ENCODE results near the gene GDI1. TPM values are rescaled to one million over a fixed set of nuclear protein-coding genes. Genes with fewer than 3 reads are reported as not detected.
"Not testable (repeated sequence)": the region's sequence is repeated elsewhere in the genome, so short reads cannot be mapped to it uniquely, and the experiment has no call there.

Gene GDI1
- polyA plus RNA-seq, 1 donor (not counting 4 experiments of a cell fraction or from before 2014, with no cell fraction given) = 61.8 TPM

- peaks cover 2% of the 10 kb centered on the region for H3K4me1 ChIP-seq (ENCODE audit: control insufficient read depth, extremely low read depth, insufficient read depth, low read length)
- H3K9me1 ChIP-seq (ENCODE audit: control insufficient read depth, extremely low read depth, insufficient read depth, low read length) = no peaks in the 10 kb centered on the region
- H3K79me2 ChIP-seq (ENCODE audit: control insufficient read depth, insufficient read depth, low read length) = peaks cover 13% of the 10 kb centered on the region
- no peaks in the 10 kb centered on the region for H4K20me1 ChIP-seq (ENCODE audit: control insufficient read depth, extremely low read depth, insufficient read depth, low read length)
- DNase-seq (ENCODE audit: low read depth, low spot score) (no peak), FAIRE-seq (no peak)
- H3K9ac ChIP-seq (ENCODE audit: control insufficient read depth, extremely low read depth, insufficient read depth, low read length) = peak overlapping the region; percentile 98
- H3K27ac ChIP-seq (ENCODE audit: control insufficient read depth, insufficient read depth, low read length) = peak overlapping the region; percentile 92
- H3K27me3 ChIP-seq (ENCODE audit: control insufficient read depth, extremely low read depth, insufficient read depth, low read length) = no peaks in the 10 kb centered on the region
- peak overlapping the region; percentile 83 for H3K4me2 ChIP-seq (ENCODE audit: control insufficient read depth, extremely low read depth, insufficient read depth, low read depth, low read length)
- dilution Hi-C loops (cut with MboI; ENCODE audit: extremely low pct_ligation_motif_present, low sequenced_read_pairs) = no loop called here
- no peak for TF ChIP-seq CTCF (optimal IDR thresholded peaks at IDR 0.05 in 1 of 3, IDR thresholded peaks at IDR 0.05 in 1 of 3, conservative IDR thresholded peaks at IDR 0.05 in 1 of 3; ENCODE audit: extremely low read depth in 1 of 3, insufficient read depth in 2 of 3, low read length in 3 of 3)
- TF ChIP-seq EZH2 (IDR thresholded peaks at IDR 0.05; ENCODE audit: low read length) = no peak
- no peaks in the 10 kb centered on the region for H3K9me3 ChIP-seq (ENCODE audit: control insufficient read depth, low read depth, low read length)
- H3K4me3 ChIP-seq (ENCODE audit: control insufficient read depth in 2 of 3, extremely low read depth in 1 of 3, insufficient read depth in 2 of 3, low read depth in 1 of 3, low read length in 3 of 3) = peak overlapping the region; percentile 60 to 80 (median 65)
- H2AFZ ChIP-seq (ENCODE audit: control insufficient read depth, low read length) = no peak overlapping the region
- H3K36me3 ChIP-seq (ENCODE audit: control insufficient read depth in 2 of 2, extremely low read depth in 1 of 2, insufficient read depth in 2 of 2, low read length in 2 of 2) = peaks cover 4 to 18% of the 10 kb centered on the region in 2 experiments
Measured at GRCh38 chrX:154399527-154400368, 37.2 kb upstream of the GDI1 start.

DNA sequence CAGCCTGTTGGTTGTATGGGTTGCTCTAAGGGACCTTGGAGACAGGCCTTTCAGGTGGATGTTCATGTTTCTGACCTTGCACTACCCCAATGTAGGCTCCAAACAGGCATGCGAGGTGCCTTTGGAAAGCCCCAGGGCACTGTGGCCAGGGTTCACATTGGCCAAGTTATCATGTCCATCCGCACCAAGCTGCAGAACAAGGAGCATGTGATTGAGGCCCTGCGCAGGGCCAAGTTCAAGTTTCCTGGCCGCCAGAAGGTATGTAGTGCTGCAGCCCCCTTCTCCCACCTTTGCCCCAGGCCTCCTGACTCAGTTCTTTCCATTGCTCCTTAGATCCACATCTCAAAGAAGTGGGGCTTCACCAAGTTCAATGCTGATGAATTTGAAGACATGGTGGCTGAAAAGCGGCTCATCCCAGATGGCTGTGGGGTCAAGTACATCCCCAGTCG lies 36.6 kb upstream of the GDI1 start:
- peak overlapping the region in 1 of 3 experiments; percentile 65 for H3K4me3 ChIP-seq (ENCODE audit: control insufficient read depth in 2 of 3, extremely low read depth in 1 of 3, insufficient read depth in 2 of 3, low read depth in 1 of 3, low read length in 3 of 3)
- peaks cover 6 to 18% of the 10 kb centered on the region in 2 experiments for H3K36me3 ChIP-seq (ENCODE audit: control insufficient read depth in 2 of 2, extremely low read depth in 1 of 2, insufficient read depth in 2 of 2, low read length in 2 of 2)
- peak overlapping the region; percentile 83 for H3K4me2 ChIP-seq (ENCODE audit: control insufficient read depth, extremely low read depth, insufficient read depth, low read depth, low read length)
- dilution Hi-C loops (cut with MboI; ENCODE audit: extremely low pct_ligation_motif_present, low sequenced_read_pairs); DNase-seq (ENCODE audit: low read depth, low spot score); H3K9me3 ChIP-seq (ENCODE audit: control insufficient read depth, low read depth, low read length); H2AFZ ChIP-seq (ENCODE audit: control insufficient read depth, low read length); H3K27me3 ChIP-seq (ENCODE audit: control insufficient read depth, extremely low read depth, insufficient read depth, low read length); H3K27ac ChIP-seq (ENCODE audit: control insufficient read depth, insufficient read depth, low read length); H3K9me1 ChIP-seq (ENCODE audit: control insufficient read depth, extremely low read depth, insufficient read depth, low read length); H3K4me1 ChIP-seq (ENCODE audit: control insufficient read depth, extremely low read depth, insufficient read depth, low read length); H3K9ac ChIP-seq (ENCODE audit: control insufficient read depth, extremely low read depth, insufficient read depth, low read length); H4K20me1 ChIP-seq (ENCODE audit: control insufficient read depth, extremely low read depth, insufficient read depth, low read length); FAIRE-seq: not testable (repeated sequence)
- peaks cover 13% of the 10 kb centered on the region for H3K79me2 ChIP-seq (ENCODE audit: control insufficient read depth, insufficient read depth, low read length)
